ENCODE data around the gene CC2D1B. TPM values are rescaled to one million over a fixed set of nuclear protein-coding genes. Genes with fewer than 3 reads are reported as not detected.

The CC2D1B gene
- total and polyA plus RNA-seq, 9 of the 15 experiments (the other 6 are each of a cell fraction or from before 2014, with no cell fraction given) = 1.2 to 33.6 (median 25.5) TPM

- TF ChIP-seq ZNF280B (CRISPR knock-in tag; IDR thresholded peaks at IDR 0.05) (no peak), YY1 (IDR thresholded peaks at IDR 0.05; ENCODE audit: borderline replicate concordance in 1 of 3, control insufficient read depth in 1 of 3, extremely low read depth in 1 of 3, insufficient read depth in 3 of 3, insufficient read length in 1 of 3, insufficient replicate concordance in 2 of 3, low read depth in 1 of 3, low read length in 2 of 3) (peak; percentile 83 to 96 (median 95)), ZKSCAN1 (IDR thresholded peaks at IDR 0.05; ENCODE audit: low read depth, low read length) (peak; percentile 51; the same call in 1 of the 2 replicates), DACH1 (IDR thresholded peaks at IDR 0.05; ENCODE audit: partially characterized antibody) (peak; percentile 50), ZNF561 (CRISPR knock-in tag; conservative IDR thresholded peaks at IDR 0.05) (0 out of 2 replicates have a peak, but pooled peaks have one; percentile 16), RCOR1 (IDR thresholded peaks at IDR 0.05; ENCODE audit: borderline replicate concordance in 1 of 2, low read depth in 2 of 2, low read length in 2 of 2) (0 out of 4 replicates have a peak, but pooled peaks have one; percentile 0 to 6), GTF2B (IDR thresholded peaks at IDR 0.05; ENCODE audit: extremely low read depth, insufficient read length) (peak; percentile 63), ELF4 (CRISPR knock-in tag; IDR thresholded peaks at IDR 0.05) (no peak), GMEB1 (CRISPR knock-in tag; IDR thresholded peaks at IDR 0.05) (peak; percentile 60; the same call in 1 of the 2 replicates), ZNF311 (CRISPR knock-in tag; IDR thresholded peaks at IDR 0.05) (no peak), HNRNPK (IDR thresholded peaks at IDR 0.05; ENCODE audit: low read depth, low read length, poor library complexity, severe bottlenecking) (no peak), ID3 (CRISPR knock-in tag; IDR thresholded peaks at IDR 0.05) (no peak), ID3 (tag; IDR thresholded peaks at IDR 0.05) (peak; percentile 89), CEBPB (tag; IDR thresholded peaks at IDR 0.05) (peak; percentile 100), ZNF785 (CRISPR knock-in tag; IDR thresholded peaks at IDR 0.05) (no peak), TBP (optimal IDR thresholded peaks at IDR 0.05; ENCODE audit: low read depth, low read length) (peak; percentile 88), CSDE1 (IDR thresholded peaks at IDR 0.05) (peak in 1 of 2 experiments; percentile 79; a peak in 1 of 4 replicates), ZBTB2 (IDR thresholded peaks at IDR 0.05) (no peak), SOX6 (IDR thresholded peaks at IDR 0.05) (no peak), GATA2 (CRISPR knock-in tag; IDR thresholded peaks at IDR 0.05) (no peak), ZNF717 (CRISPR knock-in tag; IDR thresholded peaks at IDR 0.05) (no peak)
Measured at GRCh38 chr1:52404116-52404974, 38.3 kb upstream of the CC2D1B start, which contains the start of the genes ORC1 and PRPF38A (continued).
